Stimulated activated CD8-positive, alpha-beta memory T cell treated with anti-CD3 and anti-CD28 coated beads, Interleukin-7, amount 100 ng/mL, for 1 hour (primary cell): Measurements from ENCODE around the gene SFTPA2.
"Not testable (repeated sequence)": the region's sequence is repeated elsewhere in the genome, so short reads cannot be mapped to it uniquely, and the experiment has no call there.

Experiments
- DNase-seq, 2 donors: peaks; one replicate each; pipeline ENCODE4 v3.0.0-alpha.2; 2020; ENCODE audit warnings: low read depth in 2 of 2

The SFTPA2 gene

GRCh38 chr10:79560160-79560709, at the start of gene SFTPA2:
TSS of gene SFTPA2 (minus strand) at chr10:79560407. CDS start at chr10:79559483, 924 bp downstream.
- no peak for DNase-seq

GRCh38 chr10:79608505-79609375, 48.5 kb upstream of the SFTPA2 start:
- DNase-seq = no peak

DNA sequence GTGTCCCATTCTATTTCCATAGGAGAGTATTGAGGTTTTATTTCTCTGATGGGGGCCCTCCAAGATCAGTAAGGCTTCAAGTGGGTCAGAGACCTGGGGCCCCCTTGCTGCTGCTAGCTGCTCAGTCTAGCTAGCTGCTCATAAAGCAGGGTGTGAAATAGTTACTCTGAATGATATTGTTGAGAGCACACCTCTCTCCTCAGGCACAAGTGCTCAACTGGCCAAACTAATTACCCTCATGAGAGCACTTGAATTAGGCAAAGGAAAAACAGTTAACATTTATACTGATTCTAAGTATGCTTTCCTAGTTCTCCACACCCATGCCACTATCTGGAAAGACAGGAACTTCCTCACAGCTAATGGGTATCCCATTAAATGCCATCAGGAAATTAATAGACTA, 45.1 kb upstream of the SFTPA2 start:
- DNase-seq = no peak

- no peak for DNase-seq
Observed at GRCh38 chr10:79604294-79604693, 44.1 kb upstream of the SFTPA2 start.

DNA sequence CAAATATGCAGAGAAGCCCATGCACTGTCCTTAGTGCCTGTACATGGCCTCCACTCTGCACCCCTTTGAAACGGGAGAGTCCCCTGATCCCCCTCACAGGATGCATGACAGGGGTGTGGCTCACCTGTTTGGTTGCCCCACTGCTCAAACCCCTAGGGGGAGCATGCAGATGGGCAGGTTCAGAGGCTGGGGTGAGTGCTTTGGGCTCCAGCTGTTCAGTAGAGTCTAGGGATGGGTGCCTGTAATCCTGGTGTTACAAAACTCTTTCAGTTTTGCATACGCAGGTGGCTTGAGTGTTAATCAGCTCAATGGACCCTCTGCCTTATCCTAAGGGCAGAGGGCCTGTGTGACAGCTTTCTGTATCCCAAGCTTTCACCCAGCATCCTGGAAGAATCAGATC, 42.7 kb upstream of the SFTPA2 start:
- DNase-seq = no peak

DNA sequence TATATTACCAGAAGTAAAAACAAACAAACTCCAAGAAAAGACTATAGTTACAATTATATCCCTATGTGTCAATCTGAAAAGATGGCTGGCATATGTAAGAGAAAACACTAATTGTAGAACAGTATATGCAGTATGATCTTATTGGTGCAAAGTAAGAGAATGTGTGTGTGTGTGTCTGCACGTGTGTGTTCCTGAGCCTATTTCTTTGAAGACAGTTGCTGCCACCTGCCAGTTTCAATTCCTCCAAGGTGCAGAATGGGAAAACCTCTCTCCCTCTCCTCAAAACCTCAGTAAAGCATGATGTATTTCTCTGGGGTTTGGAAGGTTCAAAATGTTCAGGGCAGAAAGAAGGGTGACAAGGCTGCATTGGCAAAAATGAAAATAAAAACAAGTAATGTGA, 41.7 kb upstream of the SFTPA2 start:
- DNase-seq = no peak

GRCh38 chr10:79599644-79600043, 39.4 kb upstream of the SFTPA2 start:
- DNase-seq = not testable (repeated sequence)

GRCh38 chr10:79595510-79595909, 35.3 kb upstream of the SFTPA2 start:
- no peak for DNase-seq

DNA sequence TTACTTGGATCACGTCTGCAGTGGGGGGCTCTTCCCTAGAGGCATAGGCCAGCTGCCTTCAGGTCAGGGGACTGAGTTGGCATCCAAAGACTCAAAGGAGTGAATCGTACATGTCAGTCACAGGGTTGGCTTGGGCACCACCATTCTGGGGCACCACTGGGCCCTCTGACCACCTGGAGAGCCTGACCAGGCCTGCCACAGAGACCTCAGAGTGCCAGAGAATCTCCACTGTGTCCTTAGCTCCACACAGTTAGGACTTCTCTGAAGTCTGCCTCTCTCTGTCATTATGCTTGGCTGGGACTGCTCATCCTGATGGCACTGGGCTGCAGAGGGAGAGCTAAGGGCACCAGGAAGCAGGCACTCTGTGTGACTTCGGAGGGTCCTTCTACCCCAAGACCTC, 34.4 kb upstream of the SFTPA2 start:
- DNase-seq = not testable (repeated sequence)

- no peak for DNase-seq
Observed at GRCh38 chr10:79593377-79593776, 33.2 kb upstream of the SFTPA2 start.

DNA sequence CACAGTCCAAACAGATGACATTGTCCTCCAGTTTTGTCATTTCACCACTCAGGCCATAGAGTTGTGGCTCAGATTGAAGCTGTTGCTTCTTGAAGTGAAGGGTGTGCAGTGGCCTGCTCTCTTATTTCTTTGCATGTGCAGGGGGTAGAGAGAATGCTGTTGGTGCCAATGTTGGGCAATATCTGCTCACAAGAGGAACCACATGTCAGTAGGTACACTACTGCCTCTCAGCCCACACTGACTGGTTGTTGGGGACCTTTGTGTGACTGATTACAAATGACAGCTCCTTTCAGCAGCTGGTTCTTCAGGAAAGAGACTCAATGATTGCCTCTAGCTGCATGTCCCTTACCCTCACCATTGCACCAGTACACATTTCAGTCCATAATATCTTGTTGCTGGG, 28.6 kb upstream of the SFTPA2 start:
- no peak for DNase-seq

DNA sequence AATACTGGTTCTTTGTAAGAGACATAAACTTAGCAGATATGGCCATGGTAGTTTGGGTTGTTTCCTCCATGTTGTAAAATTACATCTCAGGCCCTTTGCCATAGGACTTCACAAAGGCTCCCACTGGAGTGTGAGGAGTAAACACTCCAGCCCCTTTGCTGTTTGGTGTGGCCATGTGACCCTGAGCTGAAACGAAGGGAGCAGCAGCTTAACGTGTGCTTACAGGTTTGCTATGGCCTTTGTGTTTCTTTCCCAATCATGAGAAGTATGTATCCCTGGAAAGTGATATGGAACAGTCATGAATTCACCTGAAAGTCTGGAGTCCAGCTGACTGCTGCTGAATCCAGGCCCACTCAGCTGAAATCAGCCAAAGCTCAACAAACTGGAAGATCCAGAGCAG, 26.7 kb upstream of the SFTPA2 start:
- DNase-seq = no peak

DNA sequence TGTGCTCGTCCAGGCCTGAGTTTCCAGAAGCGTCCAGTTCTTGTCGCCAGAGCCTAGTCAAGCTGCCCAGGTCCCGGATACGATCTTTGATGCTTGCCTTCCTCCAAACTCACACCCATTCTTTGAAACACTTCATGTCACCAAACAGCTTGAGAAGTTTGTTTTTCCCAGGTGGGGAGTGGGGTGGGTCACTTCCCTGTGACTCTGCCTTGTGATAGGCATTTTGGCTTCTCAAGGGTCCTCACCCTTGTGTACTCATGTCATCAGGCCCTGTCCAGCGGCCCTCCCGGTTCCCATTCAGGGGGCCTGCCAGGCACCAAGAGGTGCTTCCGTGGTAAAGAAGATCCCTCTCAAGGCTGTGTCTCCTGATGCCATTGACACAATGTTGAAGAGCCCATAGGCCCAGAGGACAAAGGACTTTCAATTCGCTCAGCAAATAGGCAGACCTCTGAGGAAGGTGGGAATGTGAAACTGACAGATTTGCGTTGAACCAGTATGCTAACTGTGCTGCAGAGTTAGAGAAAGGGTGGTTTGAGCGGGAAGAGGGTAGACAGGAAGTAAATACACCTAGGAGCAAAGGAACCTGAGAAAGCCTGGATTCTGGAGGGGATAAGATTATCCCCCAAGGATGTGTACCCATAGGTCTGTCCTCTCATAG, 25.8 kb upstream of the SFTPA2 start:
- DNase-seq = no peak

GRCh38 chr10:79583488-79584024, 23.3 kb upstream of the SFTPA2 start:
- no peak for DNase-seq

GRCh38 chr10:79582954-79583353, 22.7 kb upstream of the SFTPA2 start:
- not testable (repeated sequence) for DNase-seq

GRCh38 chr10:79582096-79582495, 21.9 kb upstream of the SFTPA2 start:
- no peak for DNase-seq

GRCh38 chr10:79581044-79581443, 20.8 kb upstream of the SFTPA2 start:
- DNase-seq = no peak

DNA sequence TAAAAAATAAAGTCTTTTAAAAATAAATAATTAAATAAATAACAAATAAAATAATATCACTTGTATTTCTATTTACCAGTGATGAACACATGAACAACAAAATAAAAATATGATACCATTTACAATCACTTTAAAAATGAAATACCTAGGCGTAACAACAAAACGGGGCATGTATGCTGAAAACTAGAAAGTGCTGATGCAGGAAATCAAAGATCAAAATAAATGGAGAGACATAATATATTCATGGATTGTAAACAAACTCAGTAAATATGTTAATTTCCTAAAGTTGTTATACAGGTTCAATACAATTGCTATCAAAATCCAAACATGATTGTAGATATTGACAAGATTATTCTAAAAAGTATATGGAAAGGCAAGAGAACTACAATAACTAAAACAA, 19.2 kb upstream of the SFTPA2 start:
- DNase-seq = no peak

- DNase-seq = not testable (repeated sequence)
Observed at GRCh38 chr10:79570624-79571023, 10.4 kb upstream of the SFTPA2 start.

GRCh38 chr10:79563426-79563825, 3.2 kb upstream of the SFTPA2 start:
- no peak for DNase-seq

DNA sequence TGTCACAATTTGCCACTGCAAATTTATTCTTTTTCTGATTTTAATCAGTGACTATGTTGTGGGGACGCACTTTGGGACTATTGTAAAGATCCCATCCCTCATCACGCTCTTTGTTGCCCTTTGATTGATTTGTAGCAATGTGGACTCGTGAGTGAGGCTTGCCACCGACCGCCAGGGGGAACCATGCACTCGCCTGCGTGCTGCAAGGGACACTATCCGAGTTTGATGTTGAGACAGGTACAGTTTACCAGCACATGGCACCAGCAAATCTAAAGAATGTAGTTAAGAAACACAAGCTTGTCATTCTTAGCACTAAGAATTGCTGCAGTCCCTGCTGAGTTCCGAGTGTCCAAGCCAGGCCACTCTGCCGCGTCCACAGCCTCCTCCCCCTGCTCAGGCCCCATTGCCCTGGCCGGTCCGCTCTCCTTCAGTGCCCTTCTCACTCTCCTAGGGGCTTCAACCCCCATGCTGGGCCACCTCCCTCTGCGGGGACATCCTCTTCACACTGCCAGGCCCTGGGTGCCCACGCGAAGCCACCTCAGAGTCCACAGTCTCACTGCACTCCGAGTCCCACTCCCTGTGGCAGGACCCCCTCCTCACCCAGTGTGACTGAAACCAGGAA, 2.0 kb upstream of the SFTPA2 start:
- peak in 1 of 2 donors; percentile 22 for DNase-seq

- DNase-seq = no peak
Observed at GRCh38 chr10:79561257-79561656, 1.1 kb upstream of the SFTPA2 start.
